Measurements from ENCODE around the gene ACBD3. TPM values are rescaled to one million over a fixed set of nuclear protein-coding genes. Genes with fewer than 3 reads are reported as not detected.

The ACBD3 gene
- 62.2 and 95.4 TPM in 2 replicates for total RNA-seq

GRCh38 chr1:226186124-226187018 lies at the start of gene ACBD3:
Gene ACBD3, minus strand, starts transcription at chr1:226186741. Its CDS starts 66 bp downstream, at chr1:226186675.
- TF ChIP-seq, protein P1, sequence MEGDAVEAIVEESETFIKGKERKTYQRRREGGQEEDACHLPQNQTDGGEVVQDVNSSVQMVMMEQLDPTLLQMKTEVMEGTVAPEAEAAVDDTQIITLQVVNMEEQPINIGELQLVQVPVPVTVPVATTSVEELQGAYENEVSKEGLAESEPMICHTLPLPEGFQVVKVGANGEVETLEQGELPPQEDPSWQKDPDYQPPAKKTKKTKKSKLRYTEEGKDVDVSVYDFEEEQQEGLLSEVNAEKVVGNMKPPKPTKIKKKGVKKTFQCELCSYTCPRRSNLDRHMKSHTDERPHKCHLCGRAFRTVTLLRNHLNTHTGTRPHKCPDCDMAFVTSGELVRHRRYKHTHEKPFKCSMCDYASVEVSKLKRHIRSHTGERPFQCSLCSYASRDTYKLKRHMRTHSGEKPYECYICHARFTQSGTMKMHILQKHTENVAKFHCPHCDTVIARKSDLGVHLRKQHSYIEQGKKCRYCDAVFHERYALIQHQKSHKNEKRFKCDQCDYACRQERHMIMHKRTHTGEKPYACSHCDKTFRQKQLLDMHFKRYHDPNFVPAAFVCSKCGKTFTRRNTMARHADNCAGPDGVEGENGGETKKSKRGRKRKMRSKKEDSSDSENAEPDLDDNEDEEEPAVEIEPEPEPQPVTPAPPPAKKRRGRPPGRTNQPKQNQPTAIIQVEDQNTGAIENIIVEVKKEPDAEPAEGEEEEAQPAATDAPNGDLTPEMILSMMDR (IDR thresholded peaks at IDR 0.05; ENCODE audit: insufficient read depth, low read depth, low read length), result peak; percentile 23
- H3K4me3 ChIP-seq (ENCODE audit: low read depth, low read length), result peak within 1 kb of the TSS; percentile 99
- peak; percentile 89 for DNase-seq (ENCODE audit: low read depth)

DNA sequence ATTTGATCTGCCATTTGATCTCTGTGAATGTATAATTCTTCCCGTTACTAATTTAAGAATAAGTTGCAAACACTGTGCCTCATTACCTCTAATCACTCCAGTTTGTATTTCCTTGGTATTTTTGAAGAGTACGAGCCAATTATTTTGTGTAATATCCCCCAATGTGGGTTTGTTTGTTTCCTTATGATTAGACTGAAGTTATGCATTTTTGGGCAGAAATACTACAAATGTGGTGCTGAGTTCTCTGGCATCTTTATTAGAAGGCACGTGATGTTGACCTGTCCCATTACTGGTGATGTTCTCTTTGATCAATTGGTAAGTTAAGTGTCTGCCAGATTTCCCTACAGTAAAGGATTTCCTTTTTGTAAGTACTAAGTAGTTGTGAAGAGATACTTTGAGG lies 47.3 kb upstream of the ACBD3 start:
- TF ChIP-seq, protein P1 (IDR thresholded peaks at IDR 0.05; ENCODE audit: insufficient read depth, low read depth, low read length), result no peak
- DNase-seq (ENCODE audit: low read depth), result no peak
- H3K4me3 ChIP-seq (ENCODE audit: low read depth, low read length), result no peak overlapping the region

DNA sequence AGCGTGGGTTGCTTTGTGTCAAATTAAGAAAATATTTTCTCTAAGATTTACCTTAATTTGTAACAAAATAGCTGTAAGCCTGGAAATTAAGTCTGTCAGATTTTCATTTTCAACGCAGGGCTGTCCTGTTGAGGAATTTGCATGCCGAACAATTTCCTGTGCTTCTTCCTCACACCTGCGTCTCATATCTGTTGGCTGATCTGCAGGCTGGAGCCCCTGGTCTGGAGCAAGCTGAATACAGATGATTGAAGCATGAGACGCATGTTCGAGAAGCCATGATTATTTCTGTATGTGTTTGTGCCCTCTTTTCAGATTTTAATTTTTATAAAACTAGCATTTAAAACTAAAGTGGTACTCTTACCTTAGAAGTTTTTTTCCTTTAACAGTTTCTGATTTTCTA lies 46.8 kb upstream of the ACBD3 start:
- TF ChIP-seq, protein P1 (IDR thresholded peaks at IDR 0.05; ENCODE audit: insufficient read depth, low read depth, low read length), result no peak
- DNase-seq (ENCODE audit: low read depth), result no peak
- no peak overlapping the region for H3K4me3 ChIP-seq (ENCODE audit: low read depth, low read length)

DNA sequence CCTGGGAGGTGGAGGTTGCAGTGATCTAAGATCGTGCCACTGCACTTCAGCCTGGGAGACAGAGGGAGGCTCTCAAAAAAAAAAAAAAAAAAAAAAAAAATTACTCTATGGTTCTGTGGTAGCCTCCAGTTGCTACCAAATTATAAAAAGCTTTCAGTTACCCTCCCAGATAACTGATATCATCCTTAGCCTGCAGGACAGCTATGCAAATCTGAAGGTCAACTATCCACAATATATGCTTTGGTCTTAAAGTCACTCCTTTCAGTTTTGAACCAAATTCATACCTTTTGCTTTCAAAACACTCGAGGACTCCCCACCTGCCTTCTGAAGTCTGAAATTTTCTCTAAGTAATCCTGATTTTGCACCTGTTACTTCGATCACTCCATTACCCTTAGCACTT lies 40.1 kb upstream of the ACBD3 start:
- TF ChIP-seq, protein P1 (IDR thresholded peaks at IDR 0.05; ENCODE audit: insufficient read depth, low read depth, low read length), result no peak
- H3K4me3 ChIP-seq (ENCODE audit: low read depth, low read length), result no peak overlapping the region
- DNase-seq (ENCODE audit: low read depth), result no peak

DNA sequence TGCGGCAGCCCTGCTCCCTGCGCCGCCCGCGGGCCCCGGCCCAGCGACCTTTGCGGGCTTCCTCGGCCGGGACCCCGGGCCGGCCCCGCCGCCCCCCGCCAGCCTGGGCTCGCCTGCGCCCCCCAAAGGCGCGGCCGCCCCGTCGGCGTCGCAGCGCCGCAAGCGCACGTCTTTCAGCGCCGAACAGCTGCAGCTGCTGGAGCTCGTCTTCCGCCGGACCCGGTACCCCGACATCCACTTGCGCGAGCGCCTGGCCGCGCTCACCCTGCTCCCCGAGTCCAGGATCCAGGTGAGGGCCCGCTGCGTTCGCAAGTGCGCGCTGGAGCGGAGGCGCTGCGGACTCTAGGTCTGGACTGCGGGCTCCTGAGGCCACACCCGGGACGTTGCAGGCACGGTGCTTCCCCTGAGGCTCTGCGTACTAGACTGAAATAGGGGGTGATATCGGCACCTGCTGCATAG lies 37.3 kb upstream of the ACBD3 start:
- peak overlapping the region; percentile 60 for H3K4me3 ChIP-seq (ENCODE audit: low read depth, low read length)
- TF ChIP-seq, protein P1 (IDR thresholded peaks at IDR 0.05; ENCODE audit: insufficient read depth, low read depth, low read length), result no peak
- DNase-seq (ENCODE audit: low read depth), result peak; percentile 8

DNA sequence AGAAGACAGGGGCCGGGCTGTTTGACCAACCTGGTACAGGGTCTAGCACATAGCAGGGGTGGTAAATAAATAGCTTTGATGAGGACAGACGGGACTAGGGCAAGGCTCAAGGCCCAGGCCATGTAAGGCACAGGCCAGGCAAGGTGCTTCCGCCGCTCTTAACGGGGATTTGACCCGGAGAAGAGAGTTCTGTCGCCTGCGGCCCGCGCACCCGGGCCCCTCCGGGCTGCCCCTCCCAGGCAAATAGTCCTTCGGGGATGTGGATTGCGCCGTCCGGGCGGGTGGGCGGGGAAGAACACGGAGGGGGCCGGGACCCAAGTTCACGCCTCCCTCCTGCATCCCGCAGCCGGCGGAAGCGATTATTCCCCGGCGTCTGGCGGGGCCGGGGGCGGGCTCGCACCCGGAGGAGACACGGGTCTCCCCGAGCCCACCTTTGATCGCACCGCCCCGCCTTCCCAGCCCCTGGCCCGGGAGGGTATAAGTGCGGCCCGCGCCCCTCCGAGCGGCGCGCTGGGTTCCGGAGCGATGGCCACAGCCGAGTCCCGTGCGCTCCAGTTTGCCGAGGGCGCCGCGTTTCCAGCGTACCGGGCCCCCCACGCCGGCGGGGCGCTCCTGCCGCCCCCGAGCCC lies 36.7 kb upstream of the ACBD3 start, which contains the start of gene MIXL1:
Gene MIXL1, plus strand, starts transcription at position 508 of the 629 bp plus-strand sequence. Its CDS starts 18 bp downstream, at position 526.
- peak within 1 kb of the TSS; percentile 60 for H3K4me3 ChIP-seq (ENCODE audit: low read depth, low read length)
- peak; percentile 4 for DNase-seq (ENCODE audit: low read depth)
- TF ChIP-seq, protein P1 (IDR thresholded peaks at IDR 0.05; ENCODE audit: insufficient read depth, low read depth, low read length), result no peak
